IPS-NIHi11 (cell line): ENCODE measurements around the gene TJP1.
"Not testable (repeated sequence)": the region's sequence is repeated elsewhere in the genome, so short reads cannot be mapped to it uniquely, and the experiment has no call there.

Experiments used
- DNase-seq: peaks from one replicate; pipeline ENCODE4 v3.0.0; 2012; ENCODE audit warnings: mixed read lengths, low spot score

Gene TJP1

DNA sequence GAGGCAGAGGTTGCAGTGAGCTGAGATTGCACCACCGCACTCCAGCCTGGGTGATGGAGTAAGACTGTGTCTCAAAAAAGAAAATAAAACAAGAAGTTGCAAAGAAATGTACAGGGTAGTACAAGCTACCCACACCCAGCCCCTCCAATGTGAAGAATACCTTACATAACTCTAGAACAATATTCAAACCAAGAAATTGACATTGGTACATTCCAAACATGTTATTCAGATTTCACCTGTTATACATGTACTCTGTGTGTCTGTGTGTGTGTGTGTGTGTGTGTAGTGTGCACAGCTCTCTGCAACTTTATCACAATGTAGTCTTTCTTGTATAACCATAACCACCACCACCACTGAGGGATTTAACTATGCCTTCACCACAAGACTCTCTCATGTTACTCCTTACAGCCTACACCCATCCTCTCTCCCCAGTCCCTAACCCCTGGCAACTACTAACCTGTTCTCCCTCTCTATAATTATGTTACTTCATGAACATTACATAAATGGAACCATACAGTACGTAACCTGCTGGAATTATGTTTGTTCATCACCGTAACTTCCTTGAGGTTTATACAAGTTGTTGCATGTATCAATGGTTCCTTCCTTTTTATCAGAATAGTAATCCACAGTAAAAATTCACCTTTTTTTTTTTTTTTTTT, 16.2 kb upstream of the TJP1 start:
- no peak for DNase-seq

DNA sequence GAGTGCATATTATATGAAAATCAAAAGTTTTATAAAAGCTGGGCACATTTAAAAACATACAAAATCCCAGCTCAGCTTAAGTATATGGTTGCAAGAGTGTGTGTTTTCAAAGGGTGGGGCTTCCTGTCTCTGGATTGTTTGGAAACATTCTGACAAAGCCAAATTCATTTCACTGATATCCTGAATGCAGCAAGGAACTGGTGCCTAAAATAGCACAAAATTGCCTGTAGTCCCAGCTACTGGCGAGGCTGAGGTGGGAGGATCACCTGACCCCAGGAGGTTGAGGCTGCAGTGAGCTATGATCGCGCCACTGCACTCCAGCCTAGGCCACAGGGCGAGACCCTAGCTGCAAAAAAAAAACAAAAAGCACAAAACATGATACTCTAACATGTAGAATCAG, 13.0 kb upstream of the TJP1 start:
- no peak for DNase-seq

DNA sequence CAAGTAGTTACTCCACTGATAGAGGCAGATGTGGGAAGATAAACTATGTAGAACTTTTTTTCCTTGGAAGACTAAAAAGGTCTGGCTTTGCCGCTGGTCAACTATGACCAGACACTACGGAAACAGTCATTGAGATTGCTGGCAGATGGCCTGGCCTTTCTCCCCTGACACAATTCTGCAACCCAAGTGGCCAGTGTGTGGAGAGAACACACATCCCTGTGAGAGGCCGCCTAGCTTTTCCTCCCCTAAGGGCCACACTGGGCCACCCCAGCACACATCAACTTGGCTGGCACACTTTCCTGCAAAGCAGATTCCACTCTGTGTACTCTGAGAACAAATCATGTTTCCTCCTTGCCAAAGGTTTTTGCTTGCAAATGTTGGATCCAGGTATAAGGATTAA, 10.4 kb upstream of the TJP1 start:
- DNase-seq = no peak

DNA sequence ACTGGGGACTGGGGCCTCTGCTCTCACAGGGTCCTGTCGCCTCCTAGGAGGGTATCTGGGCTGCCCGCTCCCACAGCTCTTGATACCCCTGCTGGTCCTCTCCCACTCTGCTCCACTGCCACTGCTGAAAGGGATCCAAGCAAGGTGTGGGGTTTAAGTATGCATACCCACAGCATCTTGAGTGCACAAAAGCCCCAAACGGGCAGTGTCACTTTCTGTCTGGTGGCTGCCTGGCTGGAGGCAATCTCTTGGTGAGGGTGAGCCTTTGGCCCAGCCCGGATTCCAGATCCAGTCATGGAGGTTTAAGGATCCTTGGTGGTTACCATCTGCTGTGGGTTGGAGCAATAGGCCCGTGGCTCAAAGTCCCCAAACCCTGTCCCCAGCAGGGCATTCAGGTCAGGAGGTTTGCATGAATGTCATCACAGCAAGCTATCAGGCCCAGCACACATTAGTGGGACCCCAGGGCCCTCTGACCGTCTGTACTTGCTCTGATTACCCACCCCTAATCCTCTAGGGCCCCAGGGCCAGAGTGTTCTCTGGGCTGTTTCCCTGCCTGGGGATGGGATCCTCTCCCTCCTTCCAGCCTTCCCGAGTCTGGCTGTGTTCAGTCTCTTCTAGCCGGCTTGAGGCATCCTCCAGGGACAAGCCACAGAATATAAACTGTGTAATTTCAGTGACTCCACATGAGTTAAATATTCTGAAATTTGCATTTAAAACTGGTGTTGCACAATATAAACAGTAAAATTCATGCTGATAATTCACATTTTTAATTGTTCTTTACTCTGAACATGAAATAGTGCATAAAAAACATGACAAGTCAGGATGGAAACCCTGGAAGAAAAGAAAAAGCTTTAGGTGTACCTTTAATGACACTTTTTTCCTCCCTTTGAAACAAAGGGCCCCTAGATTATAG, 4.9 kb upstream of the TJP1 start:
- DNase-seq = no peak

DNA sequence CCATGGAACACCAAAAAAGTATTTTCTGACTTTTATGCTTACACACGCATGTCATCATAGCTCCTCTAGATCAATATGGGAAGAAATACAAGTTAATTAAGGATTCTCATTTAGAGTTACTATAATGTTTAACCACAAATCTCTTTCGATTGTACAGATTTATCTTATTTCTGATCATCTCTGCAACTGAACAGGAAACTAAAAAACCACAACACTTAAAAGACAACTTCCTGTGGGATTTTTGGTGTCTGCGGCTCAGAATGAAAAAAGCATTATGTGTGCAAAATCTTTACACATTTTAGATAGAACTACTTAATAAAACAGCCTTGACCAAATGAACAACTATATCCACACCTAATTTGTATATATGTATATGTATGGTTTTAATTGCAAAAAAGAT, 3.0 kb upstream of the TJP1 start:
- DNase-seq = no peak

DNA sequence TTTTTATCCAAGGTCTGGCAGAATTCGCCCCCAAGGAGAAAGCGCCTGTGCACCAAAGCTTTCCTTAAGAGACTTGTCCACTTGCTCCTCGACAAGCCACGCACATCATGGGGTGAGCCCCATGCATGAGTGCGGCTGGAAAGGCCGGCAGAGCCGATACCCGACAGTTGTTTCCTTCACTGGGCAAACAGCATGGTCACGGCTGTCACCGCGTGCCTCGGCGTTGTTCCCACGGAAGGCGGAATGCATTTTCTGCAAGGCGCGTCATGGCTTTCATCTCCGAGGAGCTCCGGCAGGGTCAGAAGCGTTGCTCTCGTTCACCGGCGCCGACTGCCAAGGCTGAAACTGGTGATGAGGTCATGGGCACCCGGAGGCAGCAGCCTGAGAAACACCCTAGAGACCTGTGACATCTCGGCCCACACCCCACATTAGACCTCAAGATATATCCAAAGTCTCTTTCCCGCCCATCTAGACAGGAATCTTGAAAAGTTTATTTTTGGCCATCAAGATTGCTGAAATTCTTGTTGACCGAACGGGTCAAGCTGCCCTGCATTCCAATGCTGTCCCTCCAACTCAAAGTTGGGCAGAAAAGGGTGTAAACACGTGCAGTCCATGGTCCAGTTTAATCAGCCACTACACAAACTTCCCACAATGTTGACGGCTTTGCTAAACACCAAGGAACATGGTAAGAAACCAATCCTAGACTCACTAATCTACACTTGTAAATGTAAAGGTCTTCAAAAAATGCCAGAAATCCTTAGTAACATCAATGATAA, 604 bp upstream of the TJP1 start:
- DNase-seq = peak; percentile 54

DNA sequence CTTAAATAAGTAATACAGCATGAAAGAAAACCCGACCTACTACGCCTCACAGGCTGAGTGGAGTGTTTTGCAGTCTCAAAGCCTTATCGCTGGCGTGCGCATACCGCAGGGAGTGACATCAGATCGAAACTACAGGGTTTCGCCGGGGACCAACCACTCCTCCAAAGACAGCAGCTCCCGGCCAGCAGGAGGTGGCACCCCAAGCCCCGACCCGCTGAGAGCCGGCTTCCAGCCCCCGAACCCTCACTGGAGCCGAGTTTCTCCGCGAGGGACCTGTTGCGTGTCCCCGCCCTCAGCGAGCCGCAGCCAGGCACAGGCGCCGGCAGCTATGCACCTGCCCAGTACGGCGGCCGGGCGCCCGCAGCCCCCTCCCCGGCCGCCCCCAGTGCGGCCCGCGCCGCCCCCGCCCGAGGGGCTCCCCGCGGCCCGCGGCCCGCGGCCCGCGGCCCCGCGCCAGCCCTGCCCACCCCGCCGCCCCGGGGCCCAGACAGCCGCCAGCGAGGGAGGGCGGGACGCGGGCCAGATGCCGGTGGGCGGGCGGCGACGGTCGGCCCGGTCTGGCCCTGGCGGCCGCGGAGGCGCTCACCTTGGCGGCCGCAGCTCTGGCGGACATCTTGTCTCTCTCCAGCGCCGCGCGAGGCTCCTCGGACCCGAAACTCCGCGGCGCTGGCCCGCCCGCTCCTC, 710 bp downstream of the TJP1 start:
- DNase-seq = peak; percentile 63

DNA sequence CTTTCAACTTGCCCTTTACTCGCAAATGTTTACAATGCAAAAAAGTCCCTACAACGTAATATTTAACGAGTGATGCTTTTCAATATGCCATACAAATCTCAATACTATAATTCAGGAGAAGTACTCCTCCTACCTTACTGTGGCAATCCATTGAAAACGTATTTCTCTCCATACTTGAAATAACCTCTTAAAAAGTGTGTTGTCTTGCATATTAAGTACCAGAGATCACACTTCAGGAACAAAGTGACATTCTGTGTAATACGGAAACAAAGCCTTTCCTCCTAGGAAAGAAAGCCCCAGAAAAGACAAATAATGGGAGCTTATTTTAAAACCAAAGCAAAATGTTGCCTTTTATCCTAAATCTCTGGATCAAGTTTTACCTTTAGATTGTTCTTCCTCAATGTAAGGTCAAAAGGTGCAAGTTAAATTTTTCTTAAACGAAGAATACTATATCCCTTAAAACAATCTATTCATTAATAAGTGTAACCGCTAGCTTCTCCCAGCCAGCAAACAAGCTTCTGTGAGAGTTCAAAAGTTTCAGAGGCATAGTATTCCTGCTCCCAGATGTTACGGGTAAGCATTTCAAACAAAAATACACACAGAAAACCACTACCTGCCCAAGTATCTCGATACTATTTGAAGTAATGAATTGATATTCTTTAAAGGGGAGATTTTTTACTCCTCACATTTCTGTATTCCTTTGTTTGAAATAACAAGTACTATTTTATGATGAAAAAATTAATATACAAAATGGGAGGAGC, 1.7 kb downstream of the TJP1 start:
- DNase-seq = no peak

DNA sequence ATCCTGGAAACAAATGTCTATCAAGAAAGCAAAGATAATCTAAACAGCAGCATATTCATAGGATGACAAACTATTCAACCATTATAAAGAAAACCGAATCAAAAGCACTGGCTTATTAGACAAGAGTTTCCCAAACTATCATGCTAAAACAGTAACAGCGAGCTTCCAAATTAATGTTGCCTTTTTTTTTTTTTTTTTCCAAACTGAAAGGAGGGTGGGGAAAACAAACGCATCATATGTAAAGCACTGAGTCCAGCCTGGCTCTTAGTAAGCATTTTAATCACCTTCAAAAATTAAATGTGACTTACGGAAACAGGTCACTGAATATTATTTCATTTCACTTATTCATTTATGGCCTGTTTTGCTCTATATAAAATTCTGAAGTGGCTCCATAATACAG, 2.3 kb downstream of the TJP1 start:
- no peak for DNase-seq

DNA sequence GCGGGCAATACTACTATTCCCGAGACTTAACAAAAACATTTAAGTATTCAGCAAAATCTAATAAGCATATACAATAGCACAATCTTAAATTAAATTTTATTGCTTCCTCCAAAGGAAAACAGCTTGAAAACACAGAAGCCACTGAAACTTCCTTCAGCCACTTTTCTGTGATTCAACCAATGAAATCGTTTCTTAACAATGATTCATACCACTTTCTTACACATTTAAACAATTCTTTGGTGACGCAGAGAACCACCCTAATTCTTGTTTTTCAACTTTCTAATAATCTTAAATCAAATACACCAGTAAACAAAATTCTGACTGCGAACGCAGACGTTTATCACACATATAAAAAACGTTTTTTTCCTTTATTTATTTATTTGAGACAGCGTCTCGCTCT, 4.1 kb downstream of the TJP1 start:
- no peak for DNase-seq

DNA sequence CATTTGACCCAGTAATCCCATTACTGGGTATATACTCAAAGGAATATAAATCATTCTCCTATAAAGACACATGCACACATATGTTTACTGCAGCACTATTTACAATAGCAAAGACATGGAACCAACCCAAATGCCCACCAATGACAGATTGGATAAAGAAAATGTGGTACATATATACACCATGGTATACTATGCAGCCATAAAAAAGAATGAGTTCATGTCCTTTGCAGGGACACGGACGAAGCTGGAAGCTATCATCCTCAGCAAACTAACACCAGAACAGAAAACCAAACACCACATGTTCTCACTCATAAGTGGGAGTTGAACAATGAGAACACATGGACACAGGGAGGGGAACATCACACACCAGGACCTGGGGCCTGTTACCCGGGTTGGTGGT, 4.8 kb downstream of the TJP1 start:
- not testable (repeated sequence) for DNase-seq

DNA sequence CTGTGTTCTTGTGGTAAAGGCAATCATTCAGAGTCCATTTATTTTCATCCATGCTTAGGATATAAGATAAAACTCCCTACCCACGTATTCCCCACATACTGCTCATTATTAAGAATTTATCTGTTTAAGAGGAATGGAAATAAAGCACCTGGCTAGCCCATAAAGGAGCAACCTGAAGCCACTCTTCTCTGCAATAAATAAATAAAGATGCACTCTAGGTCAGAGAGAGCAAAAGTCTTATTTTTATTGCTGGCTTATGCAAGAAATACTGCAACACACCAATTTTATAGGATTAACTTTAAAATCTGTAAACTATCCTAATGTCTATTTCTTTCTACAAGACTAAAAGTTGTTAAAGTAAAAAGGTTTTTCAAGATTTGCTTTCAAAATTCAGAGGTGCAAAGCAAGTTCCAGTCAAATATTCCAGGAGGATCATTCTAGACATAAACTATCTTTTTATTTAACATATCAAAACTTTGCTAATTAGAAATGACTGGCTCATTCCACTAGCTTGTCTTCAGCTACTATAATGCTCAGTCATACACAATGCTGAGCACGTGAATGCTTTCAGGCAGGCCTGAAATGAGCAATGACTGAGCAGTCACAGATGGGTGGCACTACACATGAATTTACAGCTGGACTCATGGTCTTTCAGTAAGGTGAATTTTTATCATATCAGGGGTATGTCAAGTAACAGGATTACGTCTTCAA, 7.1 kb downstream of the TJP1 start:
- DNase-seq = no peak

DNA sequence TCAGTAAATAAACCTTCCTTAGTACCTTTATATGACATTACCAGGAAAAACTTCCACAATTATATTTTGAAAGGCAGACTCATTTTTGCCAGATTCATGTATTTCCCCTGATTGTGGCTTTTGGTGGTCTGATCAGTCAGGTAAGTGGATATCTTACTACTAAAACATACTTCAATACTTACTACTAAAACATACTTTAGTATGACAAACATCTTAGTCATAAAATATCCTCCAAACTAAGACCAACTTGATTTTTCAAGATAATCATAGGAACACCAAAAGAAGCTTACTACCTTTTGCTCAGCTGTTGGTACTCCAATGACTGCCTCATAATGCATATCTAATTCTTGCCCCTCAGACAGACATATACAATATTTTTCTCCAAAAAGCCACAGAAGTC, 9.3 kb downstream of the TJP1 start:
- DNase-seq = no peak

DNA sequence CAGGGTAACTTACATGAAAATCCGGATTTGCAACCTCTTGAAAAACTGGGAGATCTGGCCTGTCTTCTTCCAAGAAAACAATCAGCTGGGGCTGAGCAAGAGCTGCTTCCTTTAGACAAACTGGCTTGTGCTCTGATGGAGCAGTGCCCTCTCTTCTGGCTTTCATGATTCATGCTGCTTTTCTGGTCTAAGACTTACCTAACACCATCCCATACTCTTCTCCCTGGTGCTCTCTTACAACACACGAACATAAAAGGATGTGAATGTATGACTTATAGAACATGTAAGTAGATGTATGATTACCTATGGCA, 9.9 kb downstream of the TJP1 start:
- no peak for DNase-seq

DNA sequence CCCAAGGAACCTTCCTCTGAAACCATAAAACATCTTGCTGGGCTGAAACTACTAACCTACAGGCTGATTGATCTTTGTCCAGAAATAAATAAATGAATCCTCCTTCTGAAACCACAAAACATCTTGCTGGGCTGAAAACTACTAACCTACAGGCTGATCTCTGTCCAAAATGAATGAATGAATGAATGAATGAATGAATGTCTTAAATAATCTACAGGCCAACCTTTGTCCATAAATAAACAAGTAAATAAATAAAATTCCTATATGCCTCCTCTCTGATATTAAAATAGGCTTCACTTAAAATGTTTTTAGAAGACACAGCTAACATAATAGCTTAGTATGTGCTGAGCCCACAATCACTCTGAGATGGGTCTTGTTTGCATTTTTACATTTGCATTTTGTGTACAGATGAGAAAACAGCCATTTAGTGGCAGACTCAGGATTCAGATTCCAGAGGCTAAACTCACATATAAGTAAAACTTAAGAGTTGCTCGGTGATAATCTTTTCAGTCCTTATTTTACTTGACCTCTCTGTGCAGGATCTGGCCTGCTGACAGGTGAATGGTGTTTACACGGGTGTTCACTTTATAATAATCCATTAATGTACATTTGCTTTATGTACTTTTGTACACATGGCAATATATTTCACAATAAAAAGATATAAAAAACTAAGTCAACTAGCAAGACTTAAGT, 10.4 kb downstream of the TJP1 start:
- DNase-seq = no peak

DNA sequence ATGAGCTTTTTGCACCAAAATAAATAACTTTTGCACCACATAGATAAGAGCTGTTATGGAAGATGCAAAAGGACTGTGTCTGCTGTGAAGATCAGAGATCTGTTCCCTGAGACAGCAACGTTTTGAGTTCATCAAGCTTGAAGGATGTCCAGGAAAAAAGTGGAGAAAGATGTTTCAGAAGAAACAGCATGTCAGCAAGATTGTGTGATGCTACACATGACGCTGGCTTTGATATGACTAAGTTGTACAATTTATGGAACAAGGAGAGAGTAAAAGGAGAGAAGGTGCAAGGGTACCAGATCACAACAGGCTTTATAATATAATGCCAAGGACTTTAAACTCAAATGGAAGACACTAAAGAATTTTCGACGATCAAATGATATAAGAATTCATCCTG, 16.6 kb downstream of the TJP1 start:
- DNase-seq = no peak

DNA sequence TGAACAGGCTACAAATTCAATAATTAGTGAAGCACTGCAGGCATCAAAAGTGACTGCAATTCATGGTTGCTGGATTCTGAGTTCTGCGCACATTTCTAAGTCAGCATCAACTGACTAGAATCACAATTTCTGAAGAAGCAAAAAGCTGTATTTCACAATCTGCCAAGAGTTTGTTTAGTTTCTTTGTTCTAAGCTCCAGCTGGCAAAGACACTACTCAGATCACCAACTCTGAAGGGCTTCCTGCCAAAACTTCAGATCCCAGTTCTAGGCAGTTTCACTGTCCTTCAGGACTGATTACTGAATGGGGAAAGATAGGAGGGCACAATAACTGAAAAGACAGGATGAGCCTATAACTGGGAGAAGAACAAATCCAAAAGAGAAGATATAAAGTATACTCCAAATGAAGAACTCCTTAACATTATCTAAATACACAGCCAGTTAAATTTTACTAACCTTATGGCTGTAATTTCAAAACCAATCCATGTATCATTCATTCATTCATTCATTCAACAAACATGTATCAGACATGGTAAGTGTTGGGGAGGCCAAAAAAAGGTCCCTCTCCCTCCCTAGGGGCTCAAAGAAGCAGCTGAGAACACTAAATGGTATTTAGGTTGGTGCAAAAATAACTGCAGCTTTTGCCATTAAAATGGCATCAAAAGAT, 17.1 kb downstream of the TJP1 start:
- no peak for DNase-seq

DNA sequence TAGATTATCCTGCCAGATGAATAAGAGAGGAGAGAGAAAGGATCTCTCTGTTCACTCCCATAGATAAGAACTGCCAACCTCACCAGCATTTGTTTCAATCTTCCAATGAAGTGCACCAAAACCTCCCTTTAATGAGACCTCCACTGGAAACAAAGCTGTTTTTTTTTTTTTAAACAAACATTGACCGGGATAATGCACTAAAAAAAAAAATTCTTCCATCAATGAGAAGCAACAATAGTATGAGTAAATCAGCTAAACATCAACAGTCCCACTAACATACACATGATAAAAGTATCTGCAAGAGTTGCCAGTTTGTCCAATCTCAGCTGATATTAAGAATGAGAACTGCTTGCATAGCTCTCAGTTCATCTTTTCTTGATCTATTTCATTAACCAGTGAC, 19.9 kb downstream of the TJP1 start:
- DNase-seq = no peak

DNA sequence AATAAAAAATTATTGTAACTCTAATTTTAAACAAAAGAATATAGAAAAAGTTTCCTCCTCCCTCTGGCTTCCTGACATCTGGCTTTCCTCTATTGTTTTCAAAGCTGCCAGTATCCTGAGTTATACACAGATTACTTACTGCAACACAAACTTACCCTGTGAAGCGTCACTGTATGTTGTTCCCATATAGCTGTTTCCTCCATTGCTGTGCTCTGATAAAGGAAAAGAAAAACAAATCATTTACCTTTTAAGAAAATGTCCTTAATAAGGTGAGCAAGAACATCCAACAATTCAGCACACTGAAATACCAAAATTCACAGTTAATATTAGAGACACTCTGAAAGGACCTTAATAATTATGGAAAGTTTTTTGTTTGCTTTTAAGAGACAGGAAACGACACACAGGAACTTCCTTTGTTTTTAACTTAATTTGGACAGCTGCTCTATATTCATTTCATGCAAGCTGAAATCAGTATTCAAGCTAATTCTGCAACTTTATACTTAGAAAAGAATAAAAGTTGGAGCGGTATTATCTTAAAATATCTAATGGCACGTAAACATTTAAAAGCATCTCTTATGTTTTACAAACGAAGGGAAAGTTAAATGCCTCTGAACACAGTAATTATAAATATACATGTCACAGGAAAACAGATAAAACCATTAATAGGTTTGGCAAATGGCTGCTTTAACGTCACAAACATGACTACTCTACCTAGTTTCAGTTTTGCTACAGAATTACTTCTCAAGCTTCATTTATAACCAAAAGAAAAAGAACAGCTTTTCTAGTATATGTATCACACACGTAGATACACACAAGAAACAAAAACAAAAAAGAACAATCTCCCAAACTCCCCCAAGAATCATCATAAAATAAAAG, 21.5 kb downstream of the TJP1 start:
- DNase-seq = no peak
